Stimulated activated CD4-positive, alpha-beta T cell treated with anti-CD3 and anti-CD28 coated beads, Interleukin-15, amount 100 ng/mL, for 1 hour (primary cell): ENCODE results near the gene ZCCHC7.
"Not testable (repeated sequence)": the region's sequence is repeated elsewhere in the genome, so short reads cannot be mapped to it uniquely, and the experiment has no call there.

ENCODE experiments used
- DNase-seq, 2 donors: peaks; one replicate each; pipeline ENCODE4 v3.0.0-alpha.2; 2020; ENCODE audit warnings: low read depth in 1 of 2, low spot score in 1 of 2

The ZCCHC7 gene

GRCh38 chr9:37120843-37121335 lies 515 bp downstream of the ZCCHC7 start:
- not testable (repeated sequence) for DNase-seq

- DNase-seq: no peak
Observed at GRCh38 chr9:37121881-37122280, 1.5 kb downstream of the ZCCHC7 start.

GRCh38 chr9:37126214-37126788 lies 5.9 kb downstream of the ZCCHC7 start:
- DNase-seq: no peak

GRCh38 chr9:37127018-37127417 lies 6.6 kb downstream of the ZCCHC7 start:
- DNase-seq: no peak

- no peak for DNase-seq
Observed at GRCh38 chr9:37128051-37128450, 7.7 kb downstream of the ZCCHC7 start.

- no peak for DNase-seq
Observed at GRCh38 chr9:37134166-37134565, 13.8 kb downstream of the ZCCHC7 start.

- no peak for DNase-seq
Observed at GRCh38 chr9:37141015-37141414, 20.6 kb downstream of the ZCCHC7 start.

- DNase-seq: no peak
Observed at GRCh38 chr9:37144762-37145161, 24.4 kb downstream of the ZCCHC7 start.

GRCh38 chr9:37146410-37146809 lies 26.0 kb downstream of the ZCCHC7 start:
- no peak for DNase-seq

- no peak for DNase-seq
Observed at GRCh38 chr9:37148181-37148580, 27.8 kb downstream of the ZCCHC7 start.

- no peak for DNase-seq
Observed at GRCh38 chr9:37149666-37150308, 29.4 kb downstream of the ZCCHC7 start.

- no peak for DNase-seq
Observed at GRCh38 chr9:37150415-37150814, 30.0 kb downstream of the ZCCHC7 start.

- DNase-seq: no peak
Observed at GRCh38 chr9:37151812-37152211, 31.4 kb downstream of the ZCCHC7 start.

- DNase-seq: no peak
Observed at GRCh38 chr9:37152365-37152764, 32.0 kb downstream of the ZCCHC7 start.

GRCh38 chr9:37155601-37156000 lies 35.2 kb downstream of the ZCCHC7 start:
- no peak for DNase-seq

- DNase-seq: no peak
Observed at GRCh38 chr9:37156205-37156604, 35.8 kb downstream of the ZCCHC7 start.

GRCh38 chr9:37156781-37157356 lies 36.5 kb downstream of the ZCCHC7 start:
- no peak for DNase-seq

- no peak for DNase-seq
Observed at GRCh38 chr9:37157726-37158377, 37.5 kb downstream of the ZCCHC7 start.

GRCh38 chr9:37163299-37163698 lies 42.9 kb downstream of the ZCCHC7 start:
- DNase-seq: no peak

- DNase-seq: not testable (repeated sequence)
Observed at GRCh38 chr9:37164335-37164734, 44.0 kb downstream of the ZCCHC7 start.

- DNase-seq: no peak
Observed at GRCh38 chr9:37165644-37166043, 45.3 kb downstream of the ZCCHC7 start.

GRCh38 chr9:37167456-37168047 lies 47.2 kb downstream of the ZCCHC7 start:
- DNase-seq: no peak
